Activated CD4-positive, CD25-positive, alpha-beta regulatory T cell treated with anti-CD3 and anti-CD28 coated beads, Interleukin-2, amount 50 U/mL, for 72 hours (primary cell): ENCODE results near the gene VEZF1.
A peak's percentile ranks its signal among the peaks of the same experiment; 100 is the strongest.

ENCODE experiments used
- DNase-seq: peaks from one replicate; pipeline ENCODE4 v3.0.0; 2021

VEZF1 gene, protein sequence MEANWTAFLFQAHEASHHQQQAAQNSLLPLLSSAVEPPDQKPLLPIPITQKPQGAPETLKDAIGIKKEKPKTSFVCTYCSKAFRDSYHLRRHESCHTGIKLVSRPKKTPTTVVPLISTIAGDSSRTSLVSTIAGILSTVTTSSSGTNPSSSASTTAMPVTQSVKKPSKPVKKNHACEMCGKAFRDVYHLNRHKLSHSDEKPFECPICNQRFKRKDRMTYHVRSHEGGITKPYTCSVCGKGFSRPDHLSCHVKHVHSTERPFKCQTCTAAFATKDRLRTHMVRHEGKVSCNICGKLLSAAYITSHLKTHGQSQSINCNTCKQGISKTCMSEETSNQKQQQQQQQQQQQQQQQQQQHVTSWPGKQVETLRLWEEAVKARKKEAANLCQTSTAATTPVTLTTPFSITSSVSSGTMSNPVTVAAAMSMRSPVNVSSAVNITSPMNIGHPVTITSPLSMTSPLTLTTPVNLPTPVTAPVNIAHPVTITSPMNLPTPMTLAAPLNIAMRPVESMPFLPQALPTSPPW

DNA sequence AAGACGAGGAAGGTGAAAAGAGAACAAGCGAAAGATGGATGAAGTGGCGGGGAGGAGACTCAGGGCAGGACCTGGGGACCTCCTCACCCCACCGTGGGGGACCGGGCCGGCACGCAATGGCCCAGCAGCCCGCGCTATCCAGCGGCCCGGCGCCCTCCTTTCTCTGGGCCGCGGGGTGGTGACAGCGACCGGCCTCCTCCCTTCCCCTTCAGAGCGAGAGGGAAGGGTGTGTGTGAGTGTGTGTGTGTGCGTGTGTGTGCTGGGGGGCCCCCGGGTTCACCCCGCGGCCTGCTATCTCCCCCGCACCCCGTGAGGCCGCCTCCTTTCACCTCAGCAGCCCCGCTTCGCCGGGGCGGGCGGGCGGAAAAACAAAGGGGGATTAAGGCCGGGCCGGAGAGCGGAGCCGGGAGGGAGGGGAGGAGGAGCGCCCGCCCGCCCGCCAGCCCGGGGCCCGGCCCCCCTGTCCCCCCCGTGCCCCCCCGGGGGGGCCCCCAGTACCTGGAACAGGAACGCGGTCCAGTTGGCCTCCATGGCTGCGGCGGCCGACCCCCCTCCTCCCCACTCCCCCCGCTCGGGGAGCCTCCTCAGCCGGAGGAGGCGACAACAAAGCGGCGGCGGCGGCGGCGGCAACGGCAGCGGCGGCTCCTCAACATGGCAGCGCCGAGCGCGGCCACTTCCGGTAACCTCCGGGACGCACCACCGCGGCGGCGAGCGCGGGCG, at the start of gene VEZF1:
Gene VEZF1, minus strand, starts transcription at position 674 of the 720 bp plus-strand sequence. Its CDS starts 143 bp downstream, at position 531.
- DNase-seq = peak; percentile 82

DNA sequence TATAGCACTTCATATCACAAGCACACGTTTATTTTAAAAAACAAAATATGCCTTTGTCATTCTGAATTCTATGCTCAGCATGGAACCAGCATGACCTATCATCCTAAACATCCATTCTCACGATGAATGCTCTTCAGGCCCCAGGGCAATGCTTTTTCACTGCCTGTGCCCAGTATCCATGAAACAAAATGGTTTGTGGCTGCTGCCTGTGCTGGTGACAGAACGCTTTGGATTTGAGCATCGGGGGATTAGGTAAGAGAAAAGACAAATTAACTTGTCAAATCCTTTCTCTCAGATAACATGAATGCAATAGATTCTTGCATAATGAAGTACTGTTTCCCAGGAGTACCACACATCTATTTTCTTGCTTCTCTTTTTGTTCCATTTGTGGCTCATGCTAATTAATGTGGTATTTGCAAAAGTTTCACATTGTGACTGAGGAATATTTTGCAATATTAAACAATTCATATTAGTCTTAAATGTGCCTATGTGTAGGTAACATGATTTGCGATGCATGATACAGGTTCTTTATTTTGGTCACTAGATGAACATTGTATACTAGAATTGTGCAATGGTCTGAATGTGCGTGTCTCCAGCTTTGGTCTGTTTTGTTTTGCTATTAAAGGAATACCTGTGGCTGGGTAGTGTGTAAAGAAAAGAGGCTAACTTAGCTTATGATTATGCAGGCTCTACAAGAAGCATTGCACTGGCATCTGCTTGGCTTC, 44.8 kb upstream of the VEZF1 start:
- DNase-seq = no peak

DNA sequence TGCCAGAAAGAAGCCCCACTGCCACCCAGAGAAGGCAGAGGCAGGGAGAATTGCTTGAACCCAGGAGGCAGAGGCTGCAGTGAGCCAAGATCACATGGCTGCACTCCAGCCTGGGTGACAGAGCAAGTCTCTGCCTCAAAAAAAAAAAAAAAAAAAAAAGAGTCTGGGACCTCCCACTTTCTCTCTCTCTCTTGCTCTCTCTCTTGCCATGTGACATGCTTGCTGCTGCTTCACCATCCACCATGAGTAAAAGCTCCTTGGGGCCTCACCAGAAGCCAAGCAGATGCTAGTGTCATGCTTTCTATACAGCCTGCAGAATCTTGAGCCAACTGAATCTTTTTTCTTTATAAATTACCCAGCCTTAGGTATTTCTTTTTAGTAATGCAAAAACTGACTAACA, 40.5 kb upstream of the VEZF1 start:
- no peak for DNase-seq

DNA sequence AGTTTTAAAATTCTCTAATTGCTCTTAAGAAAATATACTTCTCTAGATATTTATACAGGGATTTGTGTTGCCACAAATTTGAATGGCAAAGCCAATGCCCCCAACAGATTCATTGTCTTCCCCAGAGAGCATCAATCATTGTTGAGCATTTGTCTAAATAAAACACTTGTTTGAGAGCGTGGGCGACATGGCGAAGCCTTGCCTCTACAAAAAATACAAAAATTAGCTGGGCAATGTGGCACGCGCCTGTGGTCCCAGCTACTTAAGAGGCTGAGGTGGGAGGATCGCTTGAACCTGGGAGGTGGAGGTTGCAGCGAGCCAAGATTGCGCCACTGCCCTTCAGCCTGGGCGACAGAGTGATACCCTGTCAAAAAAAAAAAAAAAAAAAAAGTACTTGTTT, 32.3 kb upstream of the VEZF1 start:
- no peak for DNase-seq

DNA sequence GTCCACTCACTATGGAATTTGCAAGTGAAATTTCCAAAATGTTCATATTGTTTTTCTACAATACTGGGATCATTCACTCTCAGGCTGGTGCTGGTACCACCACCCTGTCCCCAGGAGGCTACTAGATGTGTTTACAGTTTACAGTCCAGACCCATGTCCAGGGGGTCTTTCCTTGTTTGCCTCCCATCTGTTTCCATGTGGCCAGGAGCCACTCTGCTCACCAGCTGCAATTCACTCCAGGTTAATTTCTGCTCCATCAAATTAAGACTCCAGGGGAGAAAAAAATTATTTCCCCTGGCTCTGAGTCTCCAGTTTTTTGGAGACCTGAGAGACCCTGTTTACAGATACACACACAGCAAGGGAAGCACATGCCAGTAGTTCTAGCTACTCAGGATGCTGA, 31.5 kb upstream of the VEZF1 start:
- DNase-seq = no peak

DNA sequence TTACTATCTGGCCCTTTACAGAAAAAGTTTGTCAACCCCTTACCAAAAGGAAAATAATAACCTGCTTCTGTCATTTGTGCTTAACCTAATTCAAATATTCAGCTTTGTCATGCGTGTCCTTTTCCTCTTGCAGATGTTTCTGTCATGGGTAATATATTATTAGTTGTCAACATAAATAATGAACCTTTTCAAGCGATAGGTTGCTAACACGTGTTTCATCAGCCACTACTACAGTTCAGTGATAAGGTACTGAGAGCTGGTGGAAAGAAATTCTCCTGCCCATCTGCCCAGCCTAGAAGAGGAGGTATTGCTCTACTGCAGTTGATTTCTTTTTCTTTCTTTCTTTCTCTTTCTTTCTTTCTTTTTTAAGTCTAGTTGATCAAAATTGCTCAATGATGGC, 31.0 kb upstream of the VEZF1 start:
- no peak for DNase-seq

DNA sequence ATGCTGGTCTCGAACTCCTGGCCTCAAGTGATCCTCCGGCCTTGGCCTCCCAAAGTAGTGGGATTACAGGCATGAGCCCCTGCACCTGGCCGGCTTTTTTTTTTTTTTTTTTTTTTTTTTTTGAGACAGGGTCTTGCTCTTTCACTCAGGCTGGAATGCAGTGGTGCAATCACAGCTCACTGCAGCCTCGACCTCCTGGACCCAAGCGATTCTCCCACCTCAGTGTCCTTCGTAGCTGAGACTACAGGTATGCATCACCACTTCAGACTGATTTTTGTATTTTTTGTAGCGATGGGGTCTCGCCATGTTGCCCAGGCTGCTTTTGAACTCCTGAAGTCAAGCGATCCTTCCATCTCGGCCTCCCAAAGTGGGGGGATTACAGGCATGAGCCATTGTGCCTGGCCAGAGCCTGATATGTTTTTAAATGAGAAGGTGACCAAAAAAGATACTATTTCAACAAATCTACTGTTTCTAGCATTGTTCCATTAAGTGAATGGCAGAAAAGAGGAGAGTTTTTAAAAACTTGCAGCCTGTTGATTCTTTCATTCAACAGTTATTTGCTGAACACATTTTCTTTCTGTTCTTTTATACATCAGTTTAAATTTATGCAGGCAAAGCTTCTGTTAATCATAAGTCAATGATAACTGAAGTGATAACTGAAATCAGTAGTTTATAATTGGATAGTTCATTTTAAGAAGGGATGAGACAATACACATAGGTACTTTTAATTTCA, 22.2 kb upstream of the VEZF1 start:
- no peak for DNase-seq

DNA sequence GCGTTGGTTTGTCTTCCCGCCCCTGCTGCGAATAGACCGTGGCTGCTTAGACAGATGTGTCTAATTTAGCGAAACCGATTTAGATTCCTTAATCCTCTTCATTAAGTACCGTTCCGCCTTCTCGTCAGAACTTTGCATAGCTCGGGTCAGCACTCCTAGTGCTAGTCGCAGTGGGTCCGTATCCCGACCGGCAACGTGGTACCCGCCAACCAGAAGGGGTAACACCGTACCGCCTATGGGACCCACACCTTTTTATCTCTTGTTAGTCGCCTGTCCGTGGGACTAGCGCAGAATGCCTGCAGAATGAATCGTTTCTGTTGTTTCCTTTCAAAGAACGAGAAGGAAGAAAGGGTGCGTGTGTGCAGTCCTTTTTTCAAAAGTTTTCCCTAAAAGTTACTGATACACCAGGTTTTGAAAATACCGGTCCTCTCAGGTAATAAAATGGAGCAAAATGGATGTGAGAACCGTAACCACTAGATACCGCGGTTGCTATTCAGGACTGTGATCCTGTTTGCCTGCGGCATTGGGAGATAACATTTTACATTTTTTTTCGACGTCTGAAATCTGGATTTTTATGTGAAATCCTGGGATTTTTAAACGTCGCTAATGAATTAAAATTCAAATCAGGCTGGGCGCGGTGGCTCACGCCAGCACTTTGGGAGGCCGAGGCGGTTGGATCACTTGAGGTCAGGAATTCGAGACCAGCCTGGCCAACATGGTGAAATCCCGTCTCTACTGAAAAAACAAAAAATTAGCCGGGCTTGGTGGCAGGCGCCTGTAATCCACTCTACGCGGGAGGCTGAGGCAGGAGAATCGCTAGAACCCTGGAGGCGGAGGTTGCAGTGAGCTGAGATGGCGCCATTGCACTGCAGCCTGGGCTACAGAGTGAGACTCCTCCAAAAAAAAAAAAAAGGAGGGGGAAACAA, 20.0 kb upstream of the VEZF1 start:
- DNase-seq = no peak

DNA sequence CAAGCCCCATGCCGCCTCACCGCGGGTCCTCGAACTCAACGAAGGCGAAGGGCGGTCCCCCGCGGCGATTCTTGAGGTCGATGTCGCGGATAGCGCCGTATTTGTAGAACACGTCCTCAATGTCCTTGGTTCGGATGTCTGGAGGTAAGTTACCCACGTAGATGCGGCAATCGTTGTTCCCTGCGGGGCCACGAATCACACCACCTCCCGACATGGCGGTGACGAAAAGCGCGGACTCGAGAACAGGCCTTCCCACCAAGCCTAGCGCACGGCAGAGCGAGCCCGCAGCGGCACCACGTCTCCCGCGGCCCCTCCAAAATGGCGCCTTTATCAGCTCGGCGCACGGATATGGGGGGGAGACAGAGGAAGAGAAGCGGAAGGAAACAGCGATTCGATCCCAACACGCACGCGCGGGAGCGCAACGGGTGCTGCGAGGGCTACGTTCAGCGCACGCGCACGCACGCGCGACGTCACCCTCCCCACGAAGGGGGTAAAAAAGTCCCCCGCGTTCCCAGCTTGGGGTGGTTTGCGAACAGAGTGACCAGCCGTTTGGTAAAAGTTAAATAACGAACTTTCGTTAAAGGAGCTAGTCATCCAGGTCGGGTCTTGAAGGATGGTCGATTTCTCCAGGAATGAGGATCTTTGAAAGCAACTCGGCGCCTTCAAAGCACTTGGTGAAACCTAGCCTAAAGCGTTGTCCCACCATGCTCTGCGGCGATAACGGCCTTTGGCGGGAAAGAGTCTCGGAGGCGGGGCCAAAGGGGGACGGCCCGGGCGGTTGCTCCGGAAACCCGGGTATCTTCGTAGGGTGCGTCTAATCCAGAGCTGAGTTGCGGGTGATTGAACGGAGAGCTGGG, 19.1 kb upstream of the VEZF1 start, which contains the start of gene SRSF1:
Gene SRSF1, minus strand, starts transcription at position 323 of the 857 bp plus-strand sequence. Its CDS starts 109 bp downstream, at position 214.
- peak; percentile 97 for DNase-seq

DNA sequence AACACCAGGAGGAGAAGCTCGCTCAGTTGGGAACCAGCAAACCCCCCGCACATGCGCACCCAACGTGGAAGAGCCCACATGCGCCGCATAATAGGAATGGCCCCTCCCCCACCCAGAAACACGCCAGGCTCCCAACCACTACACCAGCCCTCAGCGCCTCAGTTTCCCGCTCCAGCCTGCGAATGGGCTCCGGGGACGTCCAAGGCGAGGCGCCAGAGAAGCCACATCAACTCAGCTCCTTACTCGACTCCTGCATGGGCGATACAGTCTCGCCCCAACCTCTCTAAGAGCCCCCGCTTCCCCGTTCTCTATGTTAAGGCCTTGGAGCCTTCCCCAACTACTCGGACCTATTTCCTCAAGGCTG, 18.5 kb upstream of the VEZF1 start:
- peak; percentile 64 for DNase-seq

DNA sequence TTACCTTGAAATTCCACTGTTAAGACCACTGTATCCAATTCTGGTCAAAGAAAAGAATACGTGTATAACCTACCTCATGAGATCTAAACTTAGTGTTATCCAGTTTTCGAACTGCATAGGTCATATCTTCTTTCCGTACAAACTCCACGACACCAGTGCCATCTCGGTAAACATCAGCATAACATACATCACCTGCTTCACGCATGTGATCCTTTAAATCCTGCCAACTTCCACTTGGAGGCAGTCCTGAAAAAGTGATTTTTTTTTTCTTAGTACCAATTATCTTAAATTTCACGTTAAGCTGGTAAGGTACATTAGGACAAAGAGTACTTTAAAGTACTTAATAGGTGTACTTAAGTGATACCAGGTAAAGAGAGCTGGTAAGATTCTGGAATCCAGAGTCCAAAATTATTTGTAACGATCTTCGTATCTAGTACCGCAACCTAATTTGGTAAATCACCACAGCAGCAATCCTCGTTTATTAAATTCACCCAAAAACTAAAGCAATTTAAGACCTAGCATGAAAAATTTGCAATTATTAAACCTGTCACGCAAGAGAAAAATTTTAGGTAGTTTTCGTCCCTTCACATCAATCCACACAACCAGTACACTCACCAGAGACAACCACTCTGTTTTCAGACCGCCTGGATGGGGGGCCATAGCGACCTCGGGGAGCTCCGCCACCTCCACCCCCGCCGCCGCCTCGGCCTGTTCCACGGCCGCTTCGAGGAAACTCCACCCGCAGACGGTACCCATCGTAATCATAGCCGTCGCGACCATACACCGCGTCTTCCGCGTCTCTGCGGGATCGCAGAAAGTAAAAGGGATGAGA, 17.9 kb upstream of the VEZF1 start:
- DNase-seq = no peak

DNA sequence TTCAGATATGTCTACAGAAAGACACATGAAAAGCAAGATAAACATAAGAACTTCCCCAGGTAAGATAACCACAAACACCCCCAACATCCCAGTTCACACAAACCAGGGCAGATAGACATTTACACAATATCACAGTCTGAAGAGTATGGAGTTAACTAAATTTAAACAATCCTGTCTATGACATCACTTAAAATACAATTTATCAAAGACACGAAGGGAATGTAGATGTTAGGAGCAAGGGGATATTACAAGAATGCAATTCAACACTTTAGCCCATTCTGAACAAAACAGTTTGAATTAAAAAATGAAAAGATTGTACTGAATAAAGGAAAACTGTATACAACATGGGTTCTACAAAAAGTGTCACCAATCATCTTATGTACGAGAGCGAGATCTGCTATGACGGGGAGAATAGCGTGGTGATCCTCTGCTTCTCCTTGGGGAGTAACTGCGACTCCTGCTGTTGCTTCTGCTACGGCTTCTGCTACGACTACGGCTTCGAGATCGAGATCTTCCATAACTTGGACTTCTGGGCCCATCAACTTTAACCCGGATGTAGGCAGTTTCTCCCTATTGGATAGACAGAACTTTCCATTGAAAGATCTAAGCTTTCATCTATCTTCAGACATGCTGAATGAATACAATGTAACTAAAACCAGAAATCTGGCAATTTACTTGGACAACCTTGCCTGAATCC, 17.1 kb upstream of the VEZF1 start:
- no peak for DNase-seq

DNA sequence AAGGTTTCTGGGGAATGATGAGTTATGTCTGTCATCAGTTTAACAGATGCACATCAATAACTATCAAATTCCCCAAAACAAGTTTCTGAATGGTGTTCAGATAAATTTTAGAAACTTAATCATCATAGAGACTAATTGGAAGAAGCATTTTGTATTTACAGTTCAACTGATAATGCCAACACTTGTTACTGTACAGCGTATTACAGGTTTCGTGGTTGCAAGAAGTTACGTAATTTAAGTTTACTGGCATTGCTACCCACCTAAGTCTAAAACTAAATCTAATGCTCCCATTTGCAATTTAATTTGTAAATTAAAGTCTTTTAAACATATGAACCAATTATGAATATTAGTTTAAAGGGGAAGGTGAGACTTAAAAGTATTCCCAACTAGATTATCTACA, 16.0 kb upstream of the VEZF1 start:
- no peak for DNase-seq

DNA sequence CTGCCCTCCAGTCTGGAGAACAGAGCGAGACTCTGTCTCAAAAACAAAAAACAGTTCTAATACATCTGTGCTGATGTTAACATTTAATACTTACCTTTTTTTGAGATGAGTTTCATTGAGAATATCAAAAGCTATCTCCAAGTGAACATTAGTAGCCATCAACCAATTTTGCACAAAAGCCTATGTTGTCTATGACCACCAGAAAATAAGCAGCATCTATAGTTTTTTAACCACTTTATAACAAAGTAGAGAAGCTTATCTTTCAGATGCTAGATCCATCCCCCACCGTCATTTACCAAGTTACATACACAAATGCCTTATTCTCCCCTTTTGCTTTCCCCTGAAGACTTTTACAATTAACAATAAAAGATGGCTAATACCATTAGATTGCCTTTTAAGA, 14.9 kb upstream of the VEZF1 start:
- no peak for DNase-seq

DNA sequence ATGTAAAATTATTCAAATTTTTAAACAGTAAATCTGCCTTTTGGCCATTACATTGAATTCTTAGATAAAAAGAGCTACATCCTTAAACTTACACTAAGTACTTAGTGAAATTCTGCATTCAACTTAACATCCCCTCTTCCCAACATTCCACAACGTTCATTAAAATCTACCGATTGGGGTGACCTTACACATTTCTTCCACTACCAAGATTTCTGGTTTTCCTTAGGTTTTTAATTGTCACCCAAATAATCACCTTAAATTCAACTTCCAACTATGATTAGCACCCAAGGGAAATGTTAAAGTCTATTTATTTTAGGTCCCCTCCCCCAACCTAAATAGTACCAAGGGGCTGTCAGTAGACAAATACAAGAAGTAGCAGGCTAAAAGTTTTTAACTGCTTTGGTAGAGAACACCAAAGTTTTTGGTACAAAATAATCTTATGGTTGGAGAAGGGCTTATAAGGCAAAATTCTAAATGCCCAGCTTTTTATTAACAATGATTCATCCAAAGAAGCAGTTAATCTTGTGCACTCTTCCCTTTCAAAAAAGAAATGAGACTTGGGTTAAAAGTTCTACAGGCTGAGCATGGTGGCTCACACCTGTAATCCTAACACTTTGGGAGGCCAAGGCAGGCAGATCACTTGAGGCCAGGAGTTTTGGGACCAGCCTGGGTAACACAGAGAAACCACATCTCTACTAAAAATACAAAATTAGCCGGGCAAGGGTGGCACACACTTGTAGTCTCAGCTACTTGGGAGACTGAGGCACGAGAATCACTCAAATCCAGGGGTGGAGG, 14.3 kb upstream of the VEZF1 start:
- DNase-seq = no peak

DNA sequence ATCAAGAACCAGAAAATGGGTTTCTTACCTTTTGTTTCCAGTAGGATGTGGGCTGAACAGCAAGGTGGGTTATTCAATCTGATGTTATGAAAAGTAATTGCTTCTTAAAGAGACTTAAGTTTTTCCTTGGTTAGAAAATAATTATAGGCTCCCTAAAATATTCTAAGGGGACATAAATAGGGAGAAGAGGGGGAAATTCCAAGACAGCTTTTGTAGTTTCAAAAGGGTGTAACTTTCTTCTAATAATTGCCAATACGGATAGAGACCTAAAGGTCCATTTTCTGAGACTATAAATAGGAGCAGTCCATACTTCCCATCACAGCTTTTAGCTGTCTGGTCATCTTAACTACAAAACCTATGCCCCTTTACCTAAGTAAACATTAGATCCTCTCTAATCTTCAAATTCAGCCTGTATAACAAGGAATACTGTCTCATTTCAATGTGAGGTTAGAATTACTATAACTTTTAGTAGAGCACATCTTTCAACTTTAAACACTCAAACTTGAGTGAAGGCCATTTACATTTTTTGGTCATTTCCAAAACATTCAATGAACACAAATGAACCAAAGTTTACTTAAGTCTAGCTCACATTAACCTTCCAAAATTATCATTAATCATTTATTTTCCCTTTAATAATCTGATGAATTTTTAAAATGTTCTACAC, 13.5 kb upstream of the VEZF1 start:
- no peak for DNase-seq

DNA sequence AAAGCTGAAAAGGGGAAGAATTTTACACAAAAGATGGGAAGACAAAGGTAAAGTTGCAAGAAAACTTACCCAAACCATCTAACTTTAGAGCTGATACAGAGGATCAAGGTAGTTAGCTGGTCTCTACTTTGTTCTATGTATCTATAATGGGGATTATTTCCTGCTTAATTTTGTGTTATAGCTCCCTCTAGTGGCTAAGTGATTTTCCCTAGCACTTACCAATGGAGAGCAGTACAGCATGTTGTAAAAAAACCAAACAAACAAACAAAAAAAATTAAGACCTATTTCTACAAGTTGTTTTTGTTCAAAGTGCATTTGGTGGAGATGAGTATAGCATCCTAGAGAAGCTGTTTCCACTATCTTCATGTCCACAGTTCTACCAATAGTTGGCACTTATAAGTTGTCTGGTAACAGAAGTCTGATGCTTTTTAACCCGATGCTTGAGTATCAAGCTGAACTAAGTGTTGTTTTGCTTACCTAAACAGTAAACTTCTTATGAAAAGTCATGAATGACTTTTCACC, 11.5 kb upstream of the VEZF1 start:
- DNase-seq = no peak
